Stimulated activated CD8-positive, alpha-beta memory T cell treated with anti-CD3 and anti-CD28 coated beads, Interleukin-7, amount 100 ng/mL, for 48 hours (primary cell): ENCODE measurements around the gene CETN2.
"Not testable (repeated sequence)": the region's sequence is repeated elsewhere in the genome, so short reads cannot be mapped to it uniquely, and the experiment has no call there.

Source experiments
- DNase-seq, 2 donors: peaks; one replicate each; pipeline ENCODE4 v3.0.0-alpha.2; 2020; ENCODE audit warnings: low read depth in 1 of 2; ENCODE audit errors: extremely low read depth in 1 of 2

CETN2 gene

DNA sequence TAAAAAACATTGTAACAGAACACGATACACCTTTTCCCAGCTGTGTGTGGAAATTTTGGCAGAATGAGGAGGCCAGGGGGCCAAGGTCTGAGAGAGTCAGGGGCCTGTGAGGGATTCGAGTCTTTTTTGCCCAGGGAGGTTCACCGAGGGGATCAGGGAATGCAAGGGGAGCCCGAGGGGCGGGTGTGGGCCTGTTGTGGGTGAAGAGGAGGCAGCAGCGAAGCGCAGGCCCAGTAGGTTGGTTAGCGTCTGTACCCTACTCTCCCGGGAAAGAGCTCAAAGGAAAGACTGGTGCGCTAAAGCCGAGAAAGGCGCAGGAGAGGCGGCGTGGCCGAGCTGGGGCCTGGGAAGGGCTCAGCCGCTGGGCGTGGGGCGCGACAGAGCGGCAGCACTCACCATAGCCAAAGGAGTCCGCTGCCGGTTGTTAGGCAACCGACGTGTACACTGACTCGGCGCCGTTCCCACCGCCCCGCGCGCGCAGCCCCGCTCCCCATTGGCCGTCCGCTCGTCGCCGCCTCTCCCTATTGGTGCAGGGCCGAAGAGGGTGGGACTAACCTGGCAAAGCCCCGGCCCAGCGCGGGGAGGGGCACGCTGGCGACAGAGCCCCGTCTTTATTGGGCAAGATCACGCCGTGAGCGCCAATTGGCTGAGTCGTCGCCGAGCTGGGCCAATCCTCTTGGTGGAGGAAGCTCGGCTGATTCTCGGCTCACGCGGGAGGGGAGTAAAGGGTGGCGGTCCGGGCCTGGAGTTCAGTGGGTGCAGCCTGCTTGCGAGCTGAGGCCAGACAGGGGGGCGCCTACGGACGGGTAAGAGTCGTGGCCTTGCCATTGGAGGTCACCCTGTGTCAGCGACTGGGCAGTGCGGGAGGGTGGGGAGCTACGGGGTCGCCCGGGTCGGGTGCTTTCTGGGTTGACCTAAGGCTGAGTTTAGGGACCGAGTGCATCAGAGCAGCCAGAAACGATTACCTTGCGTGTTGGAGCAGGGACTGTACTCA is at the start of gene CETN2, which contains the start of gene NSDHL:
TSS of gene CETN2 (minus strand) at position 446 of the 994 bp plus-strand sequence. CDS start at position 399, 47 bp downstream.
TSS of gene NSDHL (plus strand) at position 752 of the 994 bp plus-strand sequence. CDS start 15,262 bp downstream, outside the sequence.
- DNase-seq, result peak; percentile 84 to 87

GRCh38 chrX:152878976-152879755 is 48.6 kb upstream of the CETN2 start:
- no peak for DNase-seq

DNA sequence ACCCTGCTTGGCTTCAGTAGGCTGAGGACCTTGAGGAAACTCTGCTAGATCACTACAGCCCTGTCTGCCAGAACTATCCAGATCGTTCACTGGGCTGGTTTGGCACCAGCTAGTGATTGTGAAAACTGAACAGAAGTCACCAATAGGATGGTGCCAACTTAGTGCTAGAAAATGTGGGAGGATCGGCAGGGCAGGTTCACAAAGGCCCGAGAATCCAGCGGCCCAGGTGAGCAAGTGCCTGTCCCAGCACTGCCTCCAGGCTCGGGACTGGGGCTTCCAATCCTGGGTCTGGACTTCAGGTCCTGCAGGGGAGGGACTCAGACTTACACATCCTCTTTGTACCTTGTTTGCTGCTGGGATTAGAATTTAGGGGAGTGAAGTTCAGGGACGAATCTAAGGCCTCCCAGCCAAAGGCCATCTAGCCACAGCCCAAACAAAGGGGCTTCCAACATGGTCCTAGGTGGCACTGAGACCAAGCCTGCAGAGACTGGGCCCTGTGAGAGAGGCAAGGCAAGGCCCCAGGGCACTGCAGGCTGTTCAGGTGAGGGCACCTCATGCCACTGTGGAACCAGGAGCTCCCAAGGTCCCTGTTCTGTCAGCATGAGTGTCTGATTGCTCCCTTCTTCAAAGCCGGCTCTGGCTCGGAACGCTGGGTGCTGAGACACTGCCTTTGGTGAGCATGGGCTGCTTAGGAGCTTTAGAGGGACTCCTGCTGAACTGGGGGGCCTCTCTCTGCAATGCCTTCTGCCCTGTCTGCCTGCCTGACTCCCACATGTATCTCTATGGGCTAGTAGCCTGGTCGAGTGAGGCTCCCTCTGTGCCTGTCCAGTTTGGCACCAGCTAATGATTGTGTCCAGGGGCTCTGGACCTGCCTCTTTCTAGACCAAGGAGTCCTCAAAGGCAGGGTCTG is 46.6 kb upstream of the CETN2 start:
- no peak for DNase-seq

DNA sequence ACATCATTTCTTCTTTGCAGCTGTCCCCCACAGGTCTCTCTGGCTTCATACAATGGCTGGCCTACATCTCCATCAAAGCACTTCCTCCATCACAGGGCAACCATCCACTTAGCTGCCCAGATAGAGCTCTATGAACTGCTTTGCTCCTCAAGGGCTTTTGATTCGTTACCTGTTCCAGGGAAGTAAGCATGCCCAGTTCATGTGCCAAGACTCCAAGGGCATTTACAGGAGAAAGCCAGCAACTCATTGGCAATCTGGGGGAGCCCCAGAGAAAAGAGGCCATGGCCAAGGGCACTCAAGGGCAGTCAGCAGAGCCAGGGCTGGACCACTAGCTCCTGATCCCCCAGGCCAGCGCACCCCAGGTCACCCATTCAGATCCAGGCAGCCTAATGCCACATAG is 42.8 kb upstream of the CETN2 start:
- DNase-seq, result no peak

GRCh38 chrX:152872522-152872921 is 42.0 kb upstream of the CETN2 start:
- DNase-seq, result no peak

DNA sequence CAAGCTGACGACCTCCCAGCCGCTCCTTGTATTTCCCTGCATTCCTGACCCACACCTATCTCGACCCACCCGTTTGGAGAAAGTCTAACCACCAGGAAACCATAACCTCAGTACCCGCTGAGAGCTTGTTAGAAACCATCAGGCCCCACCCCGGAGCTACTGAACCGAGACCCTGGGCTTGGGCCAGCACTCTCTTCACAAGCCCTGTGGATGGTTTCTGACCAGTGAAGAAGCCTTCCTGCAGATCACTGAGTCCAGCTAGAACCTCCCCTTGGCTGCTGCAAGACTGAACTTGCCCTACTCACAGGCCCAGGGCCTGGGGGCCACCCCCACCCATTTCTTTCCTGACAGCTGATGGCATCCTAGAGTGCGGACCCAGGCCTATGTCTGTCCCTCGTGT is 40.7 kb upstream of the CETN2 start:
- no peak for DNase-seq

DNA sequence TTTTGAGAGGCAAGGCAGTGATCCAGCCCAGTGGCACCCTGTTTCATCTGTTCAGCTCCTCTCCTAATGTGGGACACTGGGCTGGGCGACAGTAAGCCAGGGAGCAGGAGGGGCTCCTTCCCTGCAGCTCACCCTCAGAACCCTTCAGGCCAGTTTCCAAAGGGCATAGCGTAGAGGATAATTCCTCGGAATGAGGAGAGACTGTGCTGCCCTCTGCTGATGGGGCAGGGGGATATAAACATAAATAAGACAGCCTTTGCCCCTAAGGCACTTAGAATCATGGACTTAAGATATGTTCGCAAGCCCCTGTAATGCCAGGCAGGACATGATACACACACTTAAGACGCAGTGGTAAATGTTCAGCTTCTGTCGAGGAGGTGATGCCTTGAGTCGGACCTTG is 39.4 kb upstream of the CETN2 start:
- DNase-seq, result no peak

- no peak for DNase-seq
These were observed 35.8 kb upstream of the CETN2 start for GRCh38 chrX:152866386-152866785.

DNA sequence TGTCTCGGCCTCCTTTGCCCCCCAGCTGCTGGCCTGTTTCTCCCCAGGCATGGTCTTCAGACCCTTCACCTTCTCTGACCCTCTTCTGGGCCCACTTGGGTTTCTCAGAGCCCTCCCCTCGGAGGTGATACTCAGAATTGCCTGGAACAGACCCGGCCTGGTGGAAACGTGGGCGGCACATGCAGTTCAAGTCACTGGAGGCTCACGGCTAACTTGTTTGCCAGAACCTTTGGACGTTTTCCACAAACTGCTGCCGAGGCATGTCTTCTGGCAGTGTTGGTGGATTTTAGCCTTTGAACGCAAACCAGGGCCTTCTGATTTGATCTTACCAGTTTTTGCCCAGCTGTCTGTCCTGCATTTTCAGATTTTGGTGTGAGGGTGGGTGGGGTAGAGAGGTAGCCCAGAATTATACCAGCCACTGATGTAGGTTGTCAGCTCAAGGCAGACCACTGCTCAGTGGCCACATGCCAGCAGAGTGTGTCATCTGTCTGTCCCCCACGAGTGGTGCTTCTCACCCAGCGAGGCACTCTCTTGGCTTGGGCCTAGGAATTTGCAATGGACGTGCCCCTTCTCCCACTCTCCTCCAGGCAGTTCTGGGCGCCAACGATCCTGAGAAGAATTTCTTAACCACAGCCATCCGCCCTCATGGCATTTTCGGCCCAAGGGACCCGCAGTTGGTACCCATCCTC is 34.8 kb upstream of the CETN2 start:
- DNase-seq, result no peak

- no peak for DNase-seq
These were observed 31.3 kb upstream of the CETN2 start for GRCh38 chrX:152861826-152862225.

- DNase-seq, result no peak
These were observed 30.6 kb upstream of the CETN2 start for GRCh38 chrX:152861116-152861515.

GRCh38 chrX:152853986-152854385 is 23.4 kb upstream of the CETN2 start:
- DNase-seq, result no peak

- no peak for DNase-seq
These were observed 19.9 kb upstream of the CETN2 start for GRCh38 chrX:152850465-152850864.

DNA sequence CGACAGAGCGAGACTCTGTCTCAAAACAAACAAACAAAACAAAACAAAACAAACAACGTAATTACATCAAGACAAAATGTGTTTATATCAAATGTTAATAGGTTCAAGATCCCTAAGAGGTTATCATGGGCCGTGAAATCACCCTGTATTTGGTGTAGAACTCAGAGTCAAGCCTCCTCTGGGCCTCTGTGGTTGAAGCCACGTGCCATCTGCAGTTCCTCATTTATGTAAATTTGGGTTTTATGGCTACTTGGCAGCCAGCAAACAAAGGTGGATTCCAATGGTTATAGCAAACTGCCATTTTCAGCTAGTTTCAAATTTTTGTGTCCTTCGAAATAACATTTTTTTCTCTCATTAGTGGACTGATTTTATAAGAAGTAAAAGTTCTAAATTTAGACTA is 16.7 kb upstream of the CETN2 start:
- no peak for DNase-seq

DNA sequence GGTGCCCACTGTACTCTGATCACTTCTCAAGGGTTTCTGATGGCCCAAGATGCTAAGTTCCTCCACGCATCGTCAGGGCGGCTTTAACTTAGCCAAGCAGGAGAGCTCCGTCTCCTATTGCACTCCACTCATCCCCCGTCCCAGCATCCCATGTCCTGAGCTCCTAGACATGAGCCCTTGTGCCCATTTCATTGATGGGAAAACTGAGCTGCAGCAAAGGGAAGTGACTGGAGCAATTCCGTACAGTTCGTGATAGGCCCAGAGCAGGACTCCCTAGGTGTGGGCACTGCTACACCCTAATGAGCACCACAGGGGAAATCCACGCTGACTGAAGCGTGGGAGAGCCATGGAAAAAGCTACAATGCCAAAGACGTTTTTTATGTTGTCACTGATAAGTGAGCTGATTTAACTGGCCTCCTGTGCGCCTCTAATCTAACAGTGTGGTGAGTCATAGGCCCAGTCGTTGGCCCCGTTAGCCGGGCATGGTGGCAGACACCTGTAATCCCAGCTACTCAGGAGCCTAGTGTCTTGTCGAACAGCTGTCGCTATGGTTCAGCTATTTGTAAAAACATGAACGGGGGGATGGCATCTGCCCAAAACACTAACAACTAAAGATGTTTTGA is 15.2 kb upstream of the CETN2 start:
- DNase-seq, result no peak

- no peak for DNase-seq
These were observed 13.7 kb upstream of the CETN2 start for GRCh38 chrX:152844256-152844655.

GRCh38 chrX:152843852-152844251 is 13.3 kb upstream of the CETN2 start:
- DNase-seq, result no peak

GRCh38 chrX:152842772-152843338 is 12.3 kb upstream of the CETN2 start:
- no peak for DNase-seq

- DNase-seq, result not testable (repeated sequence)
These were observed 4.9 kb upstream of the CETN2 start for GRCh38 chrX:152835470-152835869.
